Activated CD8-positive, alpha-beta memory T cell treated with anti-CD3 and anti-CD28 coated beads, Interleukin-2, amount 50 U/mL, for 24 hours (primary cell): Measurements from ENCODE around the gene ASTL.
A peak's percentile ranks its signal among the peaks of the same experiment; 100 is the strongest.
"Not testable (repeated sequence)": the region's sequence is repeated elsewhere in the genome, so short reads cannot be mapped to it uniquely, and the experiment has no call there.

Source experiments
- DNase-seq: peaks from one replicate; pipeline ENCODE4 v3.0.0-alpha.2; 2020; ENCODE audit errors: extremely low read depth

The ASTL gene

GRCh38 chr2:96146153-96146880 is 8.0 kb upstream of the ASTL start:
- DNase-seq: peak; percentile 78

GRCh38 chr2:96145848-96146152 is 7.5 kb upstream of the ASTL start:
- DNase-seq: no peak

GRCh38 chr2:96145036-96145847 is 6.9 kb upstream of the ASTL start, which contains the start of gene DUSP2:
Gene DUSP2 (minus strand): TSS chr2:96145440. CDS start chr2:96145354, 86 bp downstream.
- peak; percentile 75 for DNase-seq

GRCh38 chr2:96144481-96145035 is 6.3 kb upstream of the ASTL start:
- no peak for DNase-seq

- no peak for DNase-seq
These were observed 5.7 kb upstream of the ASTL start for GRCh38 chr2:96143848-96144480.

- no peak for DNase-seq
These were observed 5.0 kb upstream of the ASTL start for GRCh38 chr2:96143231-96143847.

- DNase-seq: no peak
These were observed 4.2 kb upstream of the ASTL start for GRCh38 chr2:96142217-96143113.

GRCh38 chr2:96141624-96141967 is 3.3 kb upstream of the ASTL start:
- not testable (repeated sequence) for DNase-seq

GRCh38 chr2:96140941-96141623 is 2.8 kb upstream of the ASTL start:
- no peak for DNase-seq

GRCh38 chr2:96139181-96139758 is 968 bp upstream of the ASTL start:
- no peak for DNase-seq

- no peak for DNase-seq
These were observed 752 bp downstream of the ASTL start for GRCh38 chr2:96137321-96138178.

- no peak for DNase-seq
These were observed 2.1 kb downstream of the ASTL start for GRCh38 chr2:96136129-96136720.

- DNase-seq: no peak
These were observed 2.7 kb downstream of the ASTL start for GRCh38 chr2:96135621-96136020.

GRCh38 chr2:96135171-96135570 is 3.1 kb downstream of the ASTL start:
- DNase-seq: no peak

- DNase-seq: no peak
These were observed 3.9 kb downstream of the ASTL start for GRCh38 chr2:96134421-96134820.

- DNase-seq: no peak
These were observed 6.2 kb downstream of the ASTL start for GRCh38 chr2:96131813-96132745.

- DNase-seq: no peak
These were observed 7.0 kb downstream of the ASTL start for GRCh38 chr2:96131152-96131812.
